Femur (tissue), 1 donor: ENCODE results near the gene KCNIP2.

Experiments used
- DNase-seq: peaks from one replicate; pipeline ENCODE4 v3.0.0-alpha.2; 2017

Gene KCNIP2

GRCh38 chr10:101781655-101781983 is 62.0 kb downstream of the KCNIP2 start:
- DNase-seq = no peak

- peak; percentile 62 for DNase-seq
Measured at GRCh38 chr10:101780818-101781654, 62.6 kb downstream of the KCNIP2 start.

- no peak for DNase-seq
Measured at GRCh38 chr10:101780187-101780817, 63.3 kb downstream of the KCNIP2 start.

- peak; percentile 78 for DNase-seq
Measured at GRCh38 chr10:101779544-101780186, 63.9 kb downstream of the KCNIP2 start.

- DNase-seq = no peak
Measured at GRCh38 chr10:101778781-101779543, 64.6 kb downstream of the KCNIP2 start.

GRCh38 chr10:101778151-101778780 is 65.3 kb downstream of the KCNIP2 start:
- DNase-seq = no peak

- DNase-seq = no peak
Measured at GRCh38 chr10:101777619-101778145, 65.9 kb downstream of the KCNIP2 start.

- DNase-seq = no peak
Measured at GRCh38 chr10:101776161-101776817, 67.3 kb downstream of the KCNIP2 start.
